Mesothelial cell of epicardium (in vitro differentiated cells): ENCODE measurements around the gene KLHDC10. TPM values are rescaled to one million over a fixed set of nuclear protein-coding genes. Genes with fewer than 3 reads are reported as not detected.
"Not testable (repeated sequence)": the region's sequence is repeated elsewhere in the genome, so short reads cannot be mapped to it uniquely, and the experiment has no call there.

Source experiments
- DNase-seq, 2 experiments: peaks; one replicate each; pipeline ENCODE4 v3.0.0; 2021; ENCODE audit warnings: low spot score in 2 of 2; ENCODE audit not compliant: unreplicated experiment in 2 of 2
- H3K27ac Mint-ChIP-seq: 2 replicates; pipeline ENCODE4 v1.8.0; 2021; ENCODE audit warnings: mixed read lengths
- H3K27me3 Mint-ChIP-seq: 2 replicates; pipeline ENCODE4 v1.8.0; 2021; ENCODE audit warnings: low read depth, mixed read lengths
- H3K36me3 Mint-ChIP-seq: 2 replicates; pipeline ENCODE4 v1.8.0; 2021; ENCODE audit warnings: mixed read lengths
- H3K4me1 Mint-ChIP-seq: 2 replicates; pipeline ENCODE4 v1.8.0; 2021; ENCODE audit warnings: mixed read lengths
- H3K4me3 Mint-ChIP-seq: 2 replicates; pipeline ENCODE4 v1.8.0; 2021; ENCODE audit warnings: mild to moderate bottlenecking, moderate library complexity, mixed read lengths
- H3K9me3 Mint-ChIP-seq: 2 replicates; pipeline ENCODE4 v1.8.0; 2021; ENCODE audit warnings: mixed read lengths
- total RNA-seq: library from RNA; stranded (reverse); gene quantifications from 3 replicates; pipeline ENCODE4 v1.2.1, GENCODE V29; 2021
- TF ChIP-seq, protein P1 (sequence below): fragments of 200-600 bp; sonication (generic); IDR thresholded peaks from one replicate; pipeline ENCODE4 v1.5.0; 2021; ENCODE audit warnings: antibody characterized with exemption; ENCODE audit not compliant: unreplicated experiment

The KLHDC10 gene
- total RNA-seq, 1 donor from 2014 or later: 45.9 TPM

DNA sequence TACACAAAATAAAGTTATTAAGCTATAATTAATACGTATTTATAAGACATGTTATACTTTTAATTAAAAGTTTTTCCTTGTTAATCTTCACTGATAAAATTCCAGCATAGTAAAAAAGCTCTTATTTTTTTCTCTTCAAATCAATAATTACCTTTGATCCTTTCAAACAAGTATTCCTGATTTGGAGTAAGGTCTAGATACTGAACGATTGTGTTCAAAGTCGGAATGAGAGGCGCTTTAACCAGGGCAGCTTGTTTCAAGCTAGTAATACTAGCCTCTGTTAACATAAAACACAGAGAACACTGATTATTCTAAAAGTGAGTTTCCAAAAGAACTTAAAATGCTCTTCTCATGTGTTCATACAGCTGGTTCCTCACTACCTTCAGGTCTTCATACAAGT, 107.9 kb downstream of the KLHDC10 start:
- peaks cover 6% of the 10 kb centered on the region for H3K4me1 Mint-ChIP-seq
- no peaks in the 10 kb centered on the region for H3K27me3 Mint-ChIP-seq
- TF ChIP-seq, protein P1, sequence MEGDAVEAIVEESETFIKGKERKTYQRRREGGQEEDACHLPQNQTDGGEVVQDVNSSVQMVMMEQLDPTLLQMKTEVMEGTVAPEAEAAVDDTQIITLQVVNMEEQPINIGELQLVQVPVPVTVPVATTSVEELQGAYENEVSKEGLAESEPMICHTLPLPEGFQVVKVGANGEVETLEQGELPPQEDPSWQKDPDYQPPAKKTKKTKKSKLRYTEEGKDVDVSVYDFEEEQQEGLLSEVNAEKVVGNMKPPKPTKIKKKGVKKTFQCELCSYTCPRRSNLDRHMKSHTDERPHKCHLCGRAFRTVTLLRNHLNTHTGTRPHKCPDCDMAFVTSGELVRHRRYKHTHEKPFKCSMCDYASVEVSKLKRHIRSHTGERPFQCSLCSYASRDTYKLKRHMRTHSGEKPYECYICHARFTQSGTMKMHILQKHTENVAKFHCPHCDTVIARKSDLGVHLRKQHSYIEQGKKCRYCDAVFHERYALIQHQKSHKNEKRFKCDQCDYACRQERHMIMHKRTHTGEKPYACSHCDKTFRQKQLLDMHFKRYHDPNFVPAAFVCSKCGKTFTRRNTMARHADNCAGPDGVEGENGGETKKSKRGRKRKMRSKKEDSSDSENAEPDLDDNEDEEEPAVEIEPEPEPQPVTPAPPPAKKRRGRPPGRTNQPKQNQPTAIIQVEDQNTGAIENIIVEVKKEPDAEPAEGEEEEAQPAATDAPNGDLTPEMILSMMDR: no peak
- no peak overlapping the region for H3K4me3 Mint-ChIP-seq
- H3K27ac Mint-ChIP-seq: no peak overlapping the region
- H3K9me3 Mint-ChIP-seq: no peaks in the 10 kb centered on the region
- DNase-seq: no peak
- peaks cover 38% of the 10 kb centered on the region for H3K36me3 Mint-ChIP-seq

DNA sequence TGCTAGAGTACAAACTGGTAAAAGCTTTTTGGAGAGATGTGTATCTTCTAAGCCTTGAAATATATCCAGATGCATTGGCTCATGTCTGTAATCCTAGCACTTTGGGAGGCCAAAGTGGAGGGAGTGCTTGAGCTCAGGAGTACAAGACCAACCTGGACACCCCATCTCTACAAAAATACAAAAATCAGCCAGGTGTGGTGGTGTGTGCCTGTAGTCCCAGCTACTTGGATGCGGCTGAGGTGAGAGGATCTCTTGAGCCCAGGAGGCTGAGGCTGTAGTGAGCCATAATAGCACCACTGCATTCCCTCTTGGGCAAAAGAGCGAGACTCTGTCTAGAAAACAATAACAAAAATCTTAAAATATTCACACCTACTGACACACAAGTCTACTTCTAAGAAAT, 109.3 kb downstream of the KLHDC10 start:
- Mint-ChIP-seq H3K4me3 (no peak overlapping the region), H3K36me3 (peaks cover 34% of the 10 kb centered on the region), H3K27ac (no peak overlapping the region), H3K27me3 (no peaks in the 10 kb centered on the region), H3K4me1 (peaks cover 1% of the 10 kb centered on the region), H3K9me3 (no peaks in the 10 kb centered on the region)
- TF ChIP-seq, protein P1: no peak
- no peak for DNase-seq

DNA sequence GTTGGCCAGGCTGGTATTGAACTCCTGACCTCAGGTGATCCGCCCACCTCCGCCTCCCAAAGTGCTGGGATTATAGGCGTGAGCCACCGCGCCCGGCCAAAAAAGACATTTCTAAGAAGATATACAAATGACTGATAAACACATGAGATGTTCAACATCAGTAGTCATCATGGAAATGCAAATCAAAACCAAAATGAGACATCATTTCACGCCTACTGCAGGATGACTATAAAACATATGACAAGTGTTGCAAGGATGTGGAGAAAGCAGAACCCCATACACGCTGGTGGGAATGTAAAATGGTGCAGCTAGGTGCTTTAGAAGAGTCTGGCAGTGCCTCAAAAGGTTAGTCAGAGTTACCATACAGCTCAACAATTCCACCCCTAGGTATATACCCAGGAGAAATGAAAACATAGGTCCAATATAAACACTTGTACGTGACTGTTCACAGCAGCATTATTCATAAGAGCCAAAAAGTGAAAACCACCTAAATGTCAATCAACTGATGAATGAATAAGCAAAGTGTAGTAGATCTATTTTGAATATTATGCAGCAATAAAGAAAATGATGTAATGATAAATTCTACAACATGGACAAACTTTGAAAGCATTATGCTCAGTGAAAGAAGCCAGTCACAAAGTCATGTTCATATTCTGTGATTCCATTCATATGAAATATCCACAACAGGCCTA, 110.4 kb downstream of the KLHDC10 start:
- H3K36me3 Mint-ChIP-seq: peaks cover 34% of the 10 kb centered on the region

DNA sequence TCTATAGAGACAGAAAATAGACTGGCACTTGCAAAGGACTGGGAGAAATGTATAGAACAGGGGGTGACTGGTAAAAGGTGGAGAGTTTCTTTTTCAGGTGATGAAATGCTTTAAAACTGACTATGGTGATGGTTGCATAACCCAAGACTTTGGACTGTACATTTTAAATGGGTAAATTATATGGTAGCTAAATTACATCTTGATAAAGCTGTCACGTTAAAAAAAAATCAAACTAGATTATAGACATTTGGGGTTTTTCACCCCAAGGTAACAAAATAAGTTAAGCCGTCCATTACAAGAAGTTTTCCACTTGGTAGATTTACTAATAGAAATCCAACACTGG, 110.9 kb downstream of the KLHDC10 start:
- H3K4me3 Mint-ChIP-seq: no peak overlapping the region
- DNase-seq: no peak
- H3K27me3 Mint-ChIP-seq: no peaks in the 10 kb centered on the region
- TF ChIP-seq, protein P1: no peak
- H3K4me1 Mint-ChIP-seq: peaks cover 5% of the 10 kb centered on the region
- no peak overlapping the region for H3K27ac Mint-ChIP-seq
- no peaks in the 10 kb centered on the region for H3K9me3 Mint-ChIP-seq
- peaks cover 34% of the 10 kb centered on the region for H3K36me3 Mint-ChIP-seq

More for the DNA sequence above, 110.4 kb downstream of the KLHDC10 start:
- H3K27ac Mint-ChIP-seq: no peak overlapping the region
- no peaks in the 10 kb centered on the region for H3K27me3 Mint-ChIP-seq
- H3K4me1 Mint-ChIP-seq: peaks cover 5% of the 10 kb centered on the region
- no peak for DNase-seq
- TF ChIP-seq, protein P1: no peak
- no peaks in the 10 kb centered on the region for H3K9me3 Mint-ChIP-seq
- no peak overlapping the region for H3K4me3 Mint-ChIP-seq

DNA sequence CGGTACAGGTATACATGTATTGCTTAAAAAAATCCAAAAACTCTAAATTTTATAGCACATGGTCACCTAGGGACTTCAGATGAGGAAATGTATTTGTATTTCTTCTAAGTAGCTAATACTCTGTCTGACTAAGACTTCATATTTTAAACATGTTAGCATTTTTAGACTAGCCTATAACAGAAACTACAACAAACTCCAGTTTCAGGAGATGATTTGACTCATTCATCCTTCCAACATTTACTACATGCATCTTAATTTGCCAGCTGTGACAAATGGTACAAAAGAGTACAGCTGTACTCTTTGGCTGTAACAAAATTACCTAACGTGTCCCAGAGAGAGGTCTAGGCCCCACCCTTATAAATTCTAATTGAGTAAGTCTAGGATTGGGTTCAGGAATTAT, 112.7 kb downstream of the KLHDC10 start:
- Mint-ChIP-seq H3K27me3 (no peaks in the 10 kb centered on the region), H3K9me3 (no peaks in the 10 kb centered on the region), H3K4me1 (peaks cover 5% of the 10 kb centered on the region), H3K4me3 (no peak overlapping the region), H3K36me3 (peaks cover 27% of the 10 kb centered on the region), H3K27ac (no peak overlapping the region)
- TF ChIP-seq, protein P1: no peak
- DNase-seq: no peak

DNA sequence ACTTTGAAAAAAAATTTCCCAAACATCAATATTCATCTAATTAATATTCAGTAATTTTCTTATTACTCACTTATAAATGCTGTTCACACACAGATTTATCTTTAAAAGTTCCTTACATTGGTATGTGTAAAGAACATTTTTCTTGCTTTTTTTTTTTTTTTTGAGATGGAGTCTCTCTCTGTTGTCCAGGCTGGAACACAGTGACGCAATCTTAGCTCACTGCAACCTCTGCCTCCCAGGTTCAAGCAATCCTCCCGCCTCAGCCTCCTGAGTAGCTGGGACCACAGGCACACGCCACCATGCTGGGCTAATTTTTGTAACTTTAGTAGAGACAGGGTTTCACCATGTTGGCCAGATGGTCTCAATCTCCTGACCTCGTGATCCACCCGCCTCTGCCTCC, 114.0 kb downstream of the KLHDC10 start:
- not testable (repeated sequence) for H3K9me3 Mint-ChIP-seq, H3K27ac Mint-ChIP-seq, DNase-seq, H3K27me3 Mint-ChIP-seq, H3K4me1 Mint-ChIP-seq, H3K4me3 Mint-ChIP-seq
- peaks cover 30% of the 10 kb centered on the region for H3K36me3 Mint-ChIP-seq

Other genes with a start within 250 kb of the KLHDC10 start
- 95.9 to 104 TPM (median 99.1 TPM) in 3 replicates for gene UBE2H, start 117.6 kb upstream of the KLHDC10 start, total RNA-seq
- gene ZC3HC1, start 19.2 kb upstream of the KLHDC10 start, total RNA-seq: 21.0 to 25.7 TPM (median 22.4 TPM) in 3 replicates
- gene TMEM209, start 134.9 kb downstream of the KLHDC10 start, total RNA-seq: 23.9 to 27.8 TPM (median 23.9 TPM) in 3 replicates
- not detected in 3 replicates for gene SSMEM1, start 137.3 kb downstream of the KLHDC10 start, total RNA-seq
- gene CPA2, start 196.3 kb downstream of the KLHDC10 start, total RNA-seq: 0.54 to 0.73 TPM (median 0.72 TPM) in 3 replicates
- gene CPA4, start 222.6 kb downstream of the KLHDC10 start, total RNA-seq: 3.9 to 5.8 TPM (median 4.1 TPM) in 3 replicates